Prostate gland (tissue), 2 donors: Measurements from ENCODE around the gene UFC1.

Experiments used
- CTCF ChIP-seq, 4 experiments: fragments of 200-600 bp in 2 of 4; fragments of 450-650 bp in 2 of 4; sonication (generic) in 2 of 4; IDR thresholded peaks; 1 replicate in 3 of 4; 2 replicates in 1 of 4; pipeline ENCODE4 v1.5.1; 2016 to 2019; ENCODE audit warnings: antibody characterized with exemption in 4 of 4, mild to moderate bottlenecking in 2 of 4, moderate library complexity in 2 of 4
- POLR2A ChIP-seq: fragments of 450-650 bp; IDR thresholded peaks from one replicate; pipeline ENCODE4 v1.6.1; 2016; ENCODE audit warnings: antibody characterized with exemption, mild to moderate bottlenecking
- POLR2AphosphoS5 ChIP-seq: sonication (generic); formaldehyde crosslinking; IDR thresholded peaks from one replicate; pipeline ENCODE4 v1.6.1; 2017; ENCODE audit warnings: antibody characterized with exemption

- TF ChIP-seq CTCF (IDR thresholded peaks at IDR 0.05) = no peak
- no peak for TF ChIP-seq POLR2A
- no peak for TF ChIP-seq POLR2AphosphoS5
Observed at GRCh38 chr1:161185732-161186311, 32.0 kb downstream of the UFC1 start.
